ENCODE results near the gene SEMA4B. TPM values are rescaled to one million over a fixed set of nuclear protein-coding genes. Genes with fewer than 3 reads are reported as not detected.

The SEMA4B gene
- total RNA-seq, 1 experiment from 2014 or later: 32.5 TPM

DNA sequence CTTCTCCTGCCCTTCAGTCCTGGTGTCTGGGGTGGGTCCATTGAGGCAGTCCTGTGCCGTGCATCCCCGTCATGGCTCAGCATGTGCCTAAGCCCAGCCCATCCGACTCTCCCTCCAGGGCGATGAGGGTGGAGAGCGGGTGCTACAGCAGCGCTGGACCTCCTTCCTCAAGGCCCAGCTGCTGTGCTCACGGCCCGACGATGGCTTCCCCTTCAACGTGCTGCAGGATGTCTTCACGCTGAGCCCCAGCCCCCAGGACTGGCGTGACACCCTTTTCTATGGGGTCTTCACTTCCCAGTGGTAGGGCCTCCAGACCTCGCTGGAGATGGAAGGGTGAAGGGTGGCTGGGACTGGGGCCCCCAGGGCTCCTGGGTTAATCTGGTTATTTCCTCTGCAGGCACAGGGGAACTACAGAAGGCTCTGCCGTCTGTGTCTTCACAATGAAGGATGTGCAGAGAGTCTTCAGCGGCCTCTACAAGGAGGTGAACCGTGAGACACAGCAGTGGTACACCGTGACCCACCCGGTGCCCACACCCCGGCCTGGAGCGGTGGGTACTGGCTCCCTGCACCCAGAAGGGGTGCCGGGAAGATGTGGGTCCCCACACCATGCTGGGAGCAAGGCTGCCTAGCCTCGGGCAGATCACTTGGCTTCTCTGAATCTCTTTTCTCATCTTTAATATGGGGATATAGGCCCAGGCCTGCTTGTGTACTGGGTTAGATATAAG lies 22.5 kb downstream of the SEMA4B start:
- H2BK5ac ChIP-seq (ENCODE audit: insufficient read length, low read length): no peak overlapping the region
- no peak for DNase-seq
- H2BK120ac ChIP-seq (ENCODE audit: low read depth, low read length, poor library complexity, severe bottlenecking): no peak overlapping the region
- no peak overlapping the region for H3K27ac ChIP-seq (ENCODE audit: insufficient read length, low read depth, low read length)
- no peak overlapping the region for H3T11ph ChIP-seq (ENCODE audit: low read length)
- no peak overlapping the region for H2BK12ac ChIP-seq (ENCODE audit: insufficient read length, low read depth, low read length)
- Mint-ChIP-seq H3K4me1 (peaks cover 4 to 8% of the 10 kb centered on the region in 2 experiments; a peak in 3 of 4 replicates), H3K27me3 (ENCODE audit: low read depth) (no peaks in the 10 kb centered on the region), H3K4me3 (no peak overlapping the region), H3K36me3 (ENCODE audit: insufficient read depth in 1 of 3, low read depth in 3 of 3) (peaks cover 19 to 50% (median 44%) of the 10 kb centered on the region in 3 experiments; a peak in 6 of 7 replicates), H3K9me3 (no peaks in the 10 kb centered on the region), H3K27ac (no peak overlapping the region)
- no CpG with 5 or more reads among the region's 22 CpGs for WGBS (ENCODE audit: extremely low coverage, insufficient read length, low lambda C conversion rate)
- H3K4me2 ChIP-seq (ENCODE audit: insufficient read depth, insufficient read length, low read length): no peak overlapping the region
- H2AK5ac ChIP-seq (ENCODE audit: insufficient read length, low read length): no peak overlapping the region
- H3K14ac ChIP-seq (ENCODE audit: insufficient read depth, low read length): no peak overlapping the region
- H4K91ac ChIP-seq (ENCODE audit: insufficient read length, low read depth, low read length): no peak overlapping the region
- H2AFZ ChIP-seq (ENCODE audit: low read length): no peak overlapping the region
- TF ChIP-seq, protein P1, sequence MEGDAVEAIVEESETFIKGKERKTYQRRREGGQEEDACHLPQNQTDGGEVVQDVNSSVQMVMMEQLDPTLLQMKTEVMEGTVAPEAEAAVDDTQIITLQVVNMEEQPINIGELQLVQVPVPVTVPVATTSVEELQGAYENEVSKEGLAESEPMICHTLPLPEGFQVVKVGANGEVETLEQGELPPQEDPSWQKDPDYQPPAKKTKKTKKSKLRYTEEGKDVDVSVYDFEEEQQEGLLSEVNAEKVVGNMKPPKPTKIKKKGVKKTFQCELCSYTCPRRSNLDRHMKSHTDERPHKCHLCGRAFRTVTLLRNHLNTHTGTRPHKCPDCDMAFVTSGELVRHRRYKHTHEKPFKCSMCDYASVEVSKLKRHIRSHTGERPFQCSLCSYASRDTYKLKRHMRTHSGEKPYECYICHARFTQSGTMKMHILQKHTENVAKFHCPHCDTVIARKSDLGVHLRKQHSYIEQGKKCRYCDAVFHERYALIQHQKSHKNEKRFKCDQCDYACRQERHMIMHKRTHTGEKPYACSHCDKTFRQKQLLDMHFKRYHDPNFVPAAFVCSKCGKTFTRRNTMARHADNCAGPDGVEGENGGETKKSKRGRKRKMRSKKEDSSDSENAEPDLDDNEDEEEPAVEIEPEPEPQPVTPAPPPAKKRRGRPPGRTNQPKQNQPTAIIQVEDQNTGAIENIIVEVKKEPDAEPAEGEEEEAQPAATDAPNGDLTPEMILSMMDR (conservative IDR thresholded peaks at IDR 0.05): no peak
- H3K56ac ChIP-seq (ENCODE audit: insufficient read length, low read depth, low read length): no peak overlapping the region
- no peak overlapping the region for H3K23ac ChIP-seq (ENCODE audit: insufficient read length, low read depth, low read length)
- H2BK15ac ChIP-seq (ENCODE audit: low read depth, low read length): no peak overlapping the region
- no peak overlapping the region for H3K9ac ChIP-seq (ENCODE audit: extremely low read depth, insufficient read length, low read length)
- no peaks in the 10 kb centered on the region for H4K20me1 ChIP-seq (ENCODE audit: control insufficient read depth, insufficient read depth, insufficient read length)
- H3K23me2 ChIP-seq (ENCODE audit: insufficient read length, low read depth, low read length, poor library complexity, severe bottlenecking): no peaks in the 10 kb centered on the region
- no peak overlapping the region for H3K18ac ChIP-seq (ENCODE audit: insufficient read length, low read depth, low read length)
- H3K4me1 ChIP-seq (ENCODE audit: insufficient read depth, low read length): no peaks in the 10 kb centered on the region
- no peak overlapping the region for H3K4ac ChIP-seq (ENCODE audit: low read depth, low read length)
- no peak overlapping the region for H4K5ac ChIP-seq (ENCODE audit: insufficient read length, low read depth, low read length)
- no peak overlapping the region for H4K8ac ChIP-seq (replicated peaks; ENCODE audit: insufficient read length, low read depth, low read length)
- no peaks in the 10 kb centered on the region for H3K79me2 ChIP-seq (ENCODE audit: insufficient read depth, low read length)
- no peak overlapping the region for H2BK20ac ChIP-seq (ENCODE audit: low read depth, low read length, poor library complexity, severe bottlenecking)
- no peaks in the 10 kb centered on the region for H3K27me3 ChIP-seq (ENCODE audit: insufficient read depth, low read length)
- no peaks in the 10 kb centered on the region for H3K9me3 ChIP-seq (ENCODE audit: control insufficient read depth, low read depth, low read length)
- H3K79me1 ChIP-seq (ENCODE audit: insufficient read depth, low read depth, low read length, poor library complexity, severe bottlenecking): no peaks in the 10 kb centered on the region

Measured in H9 (cell line).